ENCODE results near the gene MMGT1.

The MMGT1 gene

DNA sequence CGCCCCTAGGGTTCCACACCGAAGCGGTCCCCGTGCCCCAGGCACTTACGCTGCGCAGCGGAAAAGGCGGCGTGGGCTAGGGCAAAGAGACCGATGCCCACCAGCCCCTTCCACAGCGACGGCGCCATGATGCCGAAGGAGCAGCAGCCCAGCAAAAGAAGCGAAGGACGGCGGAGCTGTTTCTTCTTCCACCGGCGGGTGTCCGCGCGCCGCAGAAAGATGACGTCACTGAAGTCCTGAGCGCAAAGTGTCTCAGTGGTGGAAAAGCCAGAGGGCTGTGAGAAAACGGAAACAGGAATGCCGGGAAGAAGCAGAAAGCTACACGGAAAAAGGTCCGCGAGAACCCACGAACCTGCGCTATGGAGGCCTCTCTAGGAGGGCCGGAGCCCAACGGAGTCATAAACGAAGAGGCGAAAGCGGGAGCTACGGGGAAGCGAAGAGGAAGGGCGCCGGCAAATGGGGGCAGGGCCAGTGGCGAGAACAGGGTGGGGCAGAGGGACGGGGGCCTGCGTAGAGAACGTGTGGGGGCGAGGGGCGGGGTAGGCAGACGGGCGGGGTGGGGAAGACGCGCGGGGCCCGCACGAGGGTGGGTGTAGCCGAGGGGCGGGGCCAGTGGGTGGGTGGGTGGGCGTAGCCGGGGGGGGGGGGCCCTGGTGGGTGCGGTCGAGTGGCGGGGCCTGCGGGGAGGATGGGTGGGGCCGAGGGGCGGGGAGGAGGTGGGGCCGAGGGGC is at the start of gene MMGT1:
TSS of gene MMGT1 (minus strand) at position 441 of the 731 bp plus-strand sequence. CDS start at position 128, 313 bp downstream.
- DNase-seq: peak; percentile 67

DNA sequence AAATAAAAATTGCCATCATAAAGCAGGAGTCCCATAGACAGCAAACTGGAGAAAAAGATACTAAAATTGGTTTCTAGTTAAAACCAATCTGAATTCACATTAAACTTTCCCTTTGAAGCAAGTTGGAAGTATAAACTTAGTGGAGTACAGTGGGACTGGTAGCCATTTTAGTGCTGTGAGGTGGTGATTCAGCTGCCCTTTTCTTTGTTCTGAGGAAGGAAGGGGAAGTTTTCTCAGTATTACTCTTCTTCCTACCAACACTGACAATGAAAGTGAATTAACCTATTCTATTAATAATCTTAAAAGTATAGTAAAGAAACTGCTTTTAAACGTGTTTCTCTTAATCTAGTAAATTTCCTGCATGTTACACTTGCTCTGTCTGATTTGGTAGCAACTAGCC is 48.1 kb upstream of the MMGT1 start:
- no peak for DNase-seq

DNA sequence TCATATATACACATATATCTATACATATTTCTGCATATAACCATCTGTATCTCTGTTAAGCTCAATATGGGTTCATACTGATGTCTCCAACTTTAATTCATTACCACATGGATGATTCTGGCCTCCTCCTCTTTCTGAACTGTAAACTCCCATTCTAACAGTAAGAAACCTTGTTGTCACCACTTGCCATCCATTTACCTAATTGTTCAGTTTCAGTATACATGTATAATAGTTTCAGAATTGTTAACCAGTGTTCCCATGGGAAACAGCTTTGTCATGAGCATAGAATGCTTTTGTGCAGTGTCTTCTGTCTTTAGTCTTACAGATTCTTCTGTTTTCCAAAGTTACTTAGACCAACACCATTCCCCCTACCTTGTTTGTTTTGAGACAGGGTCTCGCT is 47.4 kb upstream of the MMGT1 start:
- DNase-seq: no peak

DNA sequence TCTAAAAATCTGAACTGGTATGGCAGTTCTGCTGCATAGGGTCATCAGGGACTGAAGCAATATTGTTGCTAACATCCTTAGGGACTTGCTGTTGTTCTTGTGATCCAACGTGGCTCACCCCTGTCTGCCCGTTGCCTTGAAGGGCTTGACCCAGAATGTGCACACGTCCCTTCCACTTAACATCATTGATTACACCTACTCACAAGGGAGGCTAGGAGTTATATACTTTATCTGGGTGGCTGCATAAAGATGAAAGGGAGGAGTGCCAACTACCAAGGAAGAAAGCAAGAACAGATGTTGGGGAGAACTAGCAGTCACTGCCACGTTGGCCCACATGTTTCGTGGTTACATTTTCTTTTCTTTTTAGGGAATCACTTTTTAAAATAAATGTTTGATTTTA is 45.4 kb upstream of the MMGT1 start:
- no peak for DNase-seq

DNA sequence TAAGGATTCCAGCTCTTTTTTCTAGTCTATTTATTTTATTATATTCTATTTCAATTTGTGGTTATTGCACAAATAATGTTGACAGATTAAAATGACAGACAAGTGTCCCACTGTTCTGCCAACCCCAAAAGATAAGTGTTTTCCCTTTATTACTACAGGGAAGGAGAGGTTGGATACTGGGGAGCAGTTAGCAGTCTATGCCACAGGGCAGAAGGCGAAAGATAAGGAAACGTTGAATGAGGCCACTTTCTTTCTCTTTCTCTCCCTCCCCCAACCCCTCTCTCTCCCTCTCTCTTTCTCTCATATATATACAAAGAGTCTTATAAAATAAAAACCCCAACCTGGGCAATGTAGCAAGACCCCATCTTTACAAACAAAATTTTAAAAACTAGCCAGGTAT is 43.1 kb upstream of the MMGT1 start:
- DNase-seq: no peak

DNA sequence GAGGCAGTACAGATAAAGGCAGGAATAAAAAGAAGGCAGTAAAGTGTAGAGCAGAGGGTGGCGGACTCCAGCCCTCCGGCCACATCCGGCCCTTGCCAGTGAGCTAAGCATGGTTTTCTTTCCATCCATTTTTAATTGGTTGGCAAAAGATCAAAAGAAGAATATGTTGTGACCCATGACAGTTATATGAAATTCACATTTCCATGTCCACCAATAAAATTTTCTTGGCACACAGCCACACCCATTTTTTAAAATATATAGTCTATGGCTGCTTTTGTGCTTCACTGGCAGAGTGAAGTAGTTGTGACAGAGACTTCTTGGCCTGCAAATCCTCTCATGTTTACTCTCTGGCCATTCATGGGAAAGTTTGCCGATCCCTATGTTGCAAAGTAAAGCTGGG is 41.2 kb upstream of the MMGT1 start:
- no peak for DNase-seq

DNA sequence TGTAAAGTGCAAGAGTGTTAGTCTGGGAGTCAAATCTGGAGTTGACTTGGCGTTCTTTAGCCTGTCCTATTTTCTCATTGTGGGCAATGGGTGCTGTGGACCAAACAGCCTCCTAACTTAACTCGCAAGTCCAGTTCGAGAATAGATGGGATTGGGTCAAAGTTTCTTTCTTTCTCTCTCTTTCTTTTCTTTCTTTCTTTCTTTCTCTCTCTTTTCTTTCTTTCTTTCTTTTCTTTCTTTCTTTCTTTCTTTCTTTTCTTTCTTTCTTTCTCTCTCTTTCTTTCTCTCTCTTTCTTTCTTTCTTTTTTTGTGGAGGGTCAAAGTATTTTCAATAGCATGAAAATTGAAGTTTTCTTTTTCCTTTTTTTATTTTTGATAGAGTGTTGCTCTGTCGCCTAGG is 14.5 kb upstream of the MMGT1 start:
- no peak for DNase-seq

DNA sequence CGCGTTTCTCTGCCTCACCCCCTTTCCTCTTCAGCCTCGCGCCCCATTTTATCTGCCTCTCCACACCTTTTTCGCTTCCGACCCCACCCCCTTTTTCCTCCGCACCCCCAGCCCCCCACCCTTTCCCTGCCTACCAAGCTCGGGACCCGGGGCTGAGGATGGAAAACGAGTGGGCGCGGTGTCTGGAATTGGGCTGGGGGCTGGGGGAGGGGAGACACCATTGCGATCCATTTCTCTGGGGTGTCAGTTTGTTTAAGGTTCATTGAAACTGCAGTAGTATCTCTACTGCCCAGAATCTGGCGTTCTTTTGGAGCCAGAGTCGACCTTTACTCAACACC is 12.2 kb upstream of the MMGT1 start:
- DNase-seq: no peak

DNA sequence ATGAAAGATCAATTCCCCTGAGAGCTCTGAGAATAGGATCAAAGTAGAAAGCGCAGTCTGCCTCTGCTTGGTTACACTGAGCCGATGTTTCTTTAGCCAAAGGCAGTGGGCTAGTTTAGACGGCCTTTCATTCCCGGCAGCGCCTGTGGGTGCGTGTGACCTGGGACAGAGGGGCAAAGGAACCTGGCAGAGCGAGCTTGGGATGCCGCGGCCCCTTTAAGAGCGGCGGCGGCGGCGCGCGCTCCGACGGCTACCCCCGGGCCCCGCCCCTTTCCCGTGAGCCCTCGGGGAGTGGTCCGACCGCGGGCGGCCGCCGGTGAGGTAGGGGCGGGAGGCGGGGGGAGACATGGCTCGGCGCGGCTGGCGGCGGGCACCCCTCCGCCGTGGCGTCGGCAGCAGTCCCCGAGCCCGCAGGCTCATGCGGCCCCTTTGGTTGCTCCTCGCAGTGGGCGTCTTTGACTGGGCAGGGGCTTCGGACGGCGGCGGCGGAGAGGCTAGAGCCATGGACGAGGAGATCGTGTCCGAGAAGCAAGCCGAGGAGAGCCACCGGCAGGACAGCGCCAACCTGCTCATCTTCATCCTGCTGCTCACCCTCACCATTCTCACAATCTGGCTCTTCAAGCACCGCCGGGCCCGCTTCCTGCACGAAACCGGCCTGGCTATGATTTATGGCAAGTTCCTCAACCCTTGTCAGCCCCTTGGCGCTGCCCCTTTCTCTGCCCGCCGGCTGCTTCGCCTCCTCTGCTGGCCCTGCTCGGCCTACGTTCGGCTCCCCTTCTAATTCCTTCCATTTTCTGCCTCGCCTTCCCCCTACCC is 11.6 kb upstream of the MMGT1 start, which contains the start of gene SLC9A6:
TSS of gene SLC9A6 (plus strand) at position 279 of the 816 bp plus-strand sequence. CDS start at position 503, 224 bp downstream.
- peak; percentile 35 for DNase-seq

DNA sequence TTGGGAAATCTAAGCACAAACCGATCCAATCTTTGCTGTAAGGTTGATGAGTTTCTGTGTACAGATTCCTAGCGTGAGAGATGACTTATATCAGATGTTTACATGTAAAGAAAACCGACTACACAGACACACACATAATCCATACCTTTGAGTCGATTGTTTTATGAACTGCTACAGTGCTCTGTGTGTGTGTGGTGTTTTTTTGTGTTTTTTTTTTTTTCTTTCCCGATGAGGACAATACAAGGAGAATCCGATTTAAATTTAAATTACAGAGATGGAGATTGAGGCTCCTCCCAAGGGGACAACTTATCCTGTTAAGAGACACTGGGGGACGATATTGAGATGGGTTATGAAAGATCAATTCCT is 11.0 kb upstream of the MMGT1 start:
- DNase-seq: no peak

DNA sequence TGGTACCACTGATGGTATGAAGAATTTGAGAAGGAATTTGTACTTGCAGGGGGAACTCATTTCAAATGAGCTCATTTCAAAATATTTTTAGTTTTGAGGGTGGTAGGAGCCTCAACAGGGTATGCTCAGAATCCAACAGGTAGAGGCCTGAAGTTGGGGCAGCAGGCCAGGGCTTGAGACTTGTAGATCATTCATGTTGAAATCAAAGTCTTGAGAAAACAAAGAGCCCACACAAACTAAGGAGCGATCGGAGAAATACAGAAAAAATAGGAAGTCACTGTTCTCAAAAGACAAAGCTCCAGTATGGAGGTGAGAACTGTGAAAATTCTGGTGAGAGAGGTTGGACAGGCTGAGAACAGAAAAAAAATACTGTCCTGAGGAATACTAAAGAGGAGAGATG is 10.5 kb upstream of the MMGT1 start:
- DNase-seq: no peak

DNA sequence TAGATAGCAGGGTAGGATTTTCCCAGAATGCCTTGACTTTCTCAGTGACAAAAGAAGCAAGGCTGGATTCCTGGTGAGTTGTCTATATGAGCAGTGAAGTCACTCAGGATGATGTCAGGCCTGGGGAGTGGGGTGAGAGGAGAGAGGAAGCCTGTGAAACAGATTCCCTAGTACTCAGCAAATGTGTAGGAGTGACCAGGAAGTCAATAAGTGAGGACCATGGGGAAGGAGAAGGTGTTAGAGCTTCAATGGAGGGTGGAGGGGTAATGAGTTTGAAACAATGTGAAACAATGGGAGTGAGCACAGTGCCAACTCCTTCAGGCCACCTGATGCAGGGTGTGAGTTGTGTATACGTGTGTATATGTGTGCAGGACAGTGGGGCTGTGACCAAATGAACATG is 9.1 kb upstream of the MMGT1 start:
- no peak for DNase-seq

DNA sequence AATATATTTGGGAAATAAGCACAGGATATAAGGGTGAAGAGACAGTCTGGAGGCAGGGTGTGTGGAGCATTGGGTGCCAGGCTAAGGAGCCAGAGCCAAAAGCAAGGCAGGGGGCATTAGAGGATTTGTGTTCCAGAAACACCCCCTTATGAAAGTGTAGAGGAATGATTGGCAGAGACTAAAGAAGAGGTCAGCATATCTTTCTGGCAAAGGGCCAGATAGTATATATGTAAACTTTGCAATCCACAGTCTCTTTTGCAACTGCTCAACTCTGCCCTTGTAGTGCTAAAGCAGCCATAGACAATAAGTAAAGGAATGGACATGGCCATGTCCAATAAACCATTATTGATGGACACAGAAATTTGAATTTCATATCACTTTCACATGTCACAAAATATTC is 7.9 kb upstream of the MMGT1 start:
- no peak for DNase-seq

DNA sequence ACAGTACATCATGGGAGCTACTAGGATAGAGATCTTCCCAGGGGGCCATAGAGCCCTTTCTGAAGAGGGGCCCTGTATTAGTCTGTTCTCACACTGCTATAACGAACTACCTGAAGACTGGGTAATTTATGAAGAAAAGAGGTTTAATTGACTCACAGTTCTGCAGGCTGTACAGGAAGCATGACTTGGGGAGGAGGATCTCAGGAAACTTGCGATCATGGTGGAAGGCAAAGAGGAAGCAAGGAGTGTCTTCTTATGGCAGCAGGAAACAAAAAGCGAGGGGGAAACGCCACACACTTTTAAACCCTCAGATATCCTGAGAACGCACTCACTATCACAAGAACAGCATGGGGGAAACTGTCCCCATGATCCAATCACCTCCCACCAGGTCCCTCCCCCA is 7.2 kb upstream of the MMGT1 start:
- no peak for DNase-seq

DNA sequence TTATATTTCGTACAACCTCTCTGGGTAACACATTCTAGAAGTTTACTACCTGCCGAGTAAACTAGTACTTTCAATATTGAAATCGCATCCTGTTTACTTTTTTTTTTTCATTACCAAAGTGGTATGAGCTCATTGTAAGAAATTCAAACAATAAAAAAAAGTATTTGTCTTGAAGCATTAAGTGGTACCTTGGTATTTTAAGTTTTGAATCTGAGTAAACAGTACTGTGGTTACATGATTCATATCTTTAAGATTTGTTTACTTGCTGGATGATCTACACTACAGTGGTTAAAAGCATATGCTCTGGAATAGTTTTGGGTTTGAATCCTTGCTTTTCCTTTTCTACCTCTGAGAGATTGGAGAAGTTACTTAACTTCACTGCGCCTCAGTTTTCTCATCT is 3.8 kb upstream of the MMGT1 start:
- DNase-seq: no peak

DNA sequence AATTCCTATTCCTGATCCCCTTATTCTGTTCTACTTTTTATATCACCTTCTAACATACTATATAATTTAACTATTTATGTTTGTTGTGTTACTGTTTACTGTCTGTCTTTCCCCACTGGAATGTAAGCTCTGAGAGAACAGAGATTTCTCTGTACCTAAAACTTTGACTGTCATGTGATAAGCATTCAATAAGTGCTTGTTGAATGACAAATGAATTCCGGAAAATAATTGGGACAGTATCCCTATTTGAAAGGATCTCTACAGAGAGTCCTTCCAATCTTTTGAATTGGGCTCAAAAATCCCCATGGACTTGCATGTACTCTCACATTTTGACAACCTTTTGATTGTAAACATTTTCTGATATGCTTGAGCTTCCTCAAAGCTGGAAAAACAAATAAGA is 1.6 kb upstream of the MMGT1 start:
- no peak for DNase-seq

DNA sequence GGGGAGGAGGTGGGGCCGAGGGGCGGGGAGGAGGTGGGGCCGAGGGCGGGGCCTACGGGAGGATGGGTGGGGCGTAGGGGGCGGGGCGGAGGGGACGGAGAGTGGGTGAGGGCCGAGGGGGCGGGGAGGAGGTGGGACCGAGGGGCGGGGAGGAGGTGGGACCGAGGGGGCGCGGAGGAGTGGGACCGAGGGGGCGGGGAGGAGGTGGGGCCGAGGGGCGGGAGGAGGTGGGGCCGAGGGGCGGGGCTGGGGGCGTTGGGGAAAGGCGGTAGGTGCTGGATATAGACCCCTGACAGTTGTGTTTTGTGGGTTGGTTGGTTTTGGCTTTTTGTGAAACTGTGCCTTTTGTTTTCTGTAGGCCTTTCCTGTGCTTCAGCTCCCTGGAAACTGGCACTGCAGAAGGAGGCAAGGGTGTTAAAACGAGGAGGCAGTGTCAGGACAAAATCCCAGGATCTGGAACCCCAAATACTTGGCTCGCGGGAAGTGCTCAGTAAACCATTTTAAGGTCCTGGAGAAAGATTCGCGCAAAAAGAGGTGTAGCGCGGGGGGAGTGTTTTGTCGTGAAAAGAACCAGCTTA is 580 bp upstream of the MMGT1 start:
- DNase-seq: peak; percentile 5

DNA sequence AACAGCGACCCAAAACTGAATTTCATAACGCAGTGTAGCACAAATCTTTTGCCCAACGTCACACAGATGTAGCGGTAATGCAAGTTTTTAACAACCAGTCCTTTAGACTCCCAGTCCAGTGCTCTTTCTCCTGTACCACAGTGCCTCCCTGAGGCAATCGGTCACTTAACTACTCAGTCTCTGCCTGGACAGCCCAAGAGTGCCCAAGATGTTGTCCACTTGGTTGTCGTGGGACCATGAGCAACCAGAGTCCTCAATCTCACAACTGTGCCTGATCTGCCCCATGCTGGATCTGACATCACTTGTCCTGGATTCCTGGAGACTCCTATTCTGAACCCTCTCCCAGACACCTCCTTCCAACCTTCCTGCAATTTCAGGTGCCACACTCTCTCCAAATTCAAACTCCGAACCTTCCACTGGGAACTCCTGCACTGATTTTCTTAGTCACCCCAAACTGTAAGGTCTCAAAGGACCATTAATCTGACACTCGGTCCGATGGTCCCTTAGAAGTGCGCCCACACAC is 702 bp downstream of the MMGT1 start:
- DNase-seq: peak; percentile 3

DNA sequence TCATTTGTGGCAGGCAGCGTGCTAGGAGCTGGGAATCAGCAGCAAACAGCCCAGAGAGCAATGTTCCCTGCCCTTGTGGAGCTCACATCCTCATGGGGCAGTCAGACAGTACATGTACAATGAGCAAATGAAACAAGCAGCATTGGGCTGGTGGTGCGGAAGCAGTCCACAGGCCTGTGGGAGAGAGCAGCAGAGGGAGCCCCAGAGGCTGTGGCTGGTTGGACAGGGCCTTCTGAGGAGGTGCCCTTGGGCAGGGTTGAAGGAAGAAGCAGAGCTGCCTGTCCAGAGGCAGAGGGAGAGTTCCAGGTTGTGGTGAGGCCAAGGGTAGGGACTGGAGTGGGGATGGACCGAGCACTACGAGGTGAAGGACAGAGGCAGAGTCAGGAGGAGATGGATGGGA is 22.5 kb downstream of the MMGT1 start:
- no peak for DNase-seq

DNA sequence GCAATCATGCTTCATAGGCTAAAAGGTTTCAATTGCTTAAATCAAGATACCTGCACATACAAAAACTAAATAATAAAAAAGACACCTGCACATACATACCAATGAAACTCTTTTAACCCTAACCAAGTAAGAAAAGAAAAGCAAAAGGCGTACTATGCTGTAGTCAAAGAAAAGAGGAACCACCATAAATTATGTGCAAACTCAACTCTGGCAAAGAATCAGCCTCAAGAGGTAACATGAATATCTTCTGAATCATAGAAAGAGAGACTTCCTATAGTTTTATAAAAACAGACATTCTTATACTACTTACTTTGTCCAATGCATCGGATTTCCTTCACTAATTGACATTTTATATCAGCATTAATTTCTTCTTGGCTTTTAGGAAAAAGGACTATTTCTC is 29.3 kb downstream of the MMGT1 start:
- DNase-seq: no peak

DNA sequence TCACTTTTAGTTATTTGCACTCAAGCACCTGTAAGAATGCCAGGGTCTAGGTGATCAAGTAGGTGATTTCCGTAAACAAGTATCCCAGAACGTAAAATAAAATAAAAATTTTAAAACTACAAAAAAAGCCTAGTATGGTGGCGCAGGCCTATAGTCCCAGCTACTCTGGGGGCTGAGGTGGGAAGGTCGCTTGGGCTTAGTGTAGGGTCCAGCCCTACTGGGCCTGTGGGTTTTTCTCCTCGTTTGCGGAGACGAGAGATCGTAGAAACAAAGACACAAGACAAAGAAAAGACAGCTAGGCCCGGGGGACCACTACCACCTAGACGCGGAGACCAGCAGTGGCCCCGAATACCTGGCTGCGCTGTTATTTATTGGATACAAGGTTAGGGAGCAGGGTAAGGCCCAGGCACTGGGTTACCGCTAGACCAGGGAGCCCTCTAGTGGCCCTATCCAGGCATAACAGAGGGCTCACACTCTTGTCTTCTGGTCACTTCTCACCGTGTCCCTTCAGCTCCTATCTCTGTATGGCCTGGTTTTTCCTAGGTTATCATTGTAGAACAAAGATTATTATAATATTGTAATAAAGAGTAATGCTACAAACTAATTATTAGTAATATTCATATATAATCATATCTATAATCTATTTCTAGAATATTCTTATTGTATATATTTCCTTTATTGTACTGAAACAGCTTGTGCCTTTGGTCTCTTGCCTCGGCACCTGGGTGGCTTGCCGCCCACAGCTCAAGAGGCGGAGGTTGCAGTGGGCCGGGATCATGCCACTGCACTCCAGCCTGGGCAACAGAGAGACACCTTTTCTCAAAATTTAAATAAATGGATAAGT is 41.9 kb downstream of the MMGT1 start:
- DNase-seq: no peak

DNA sequence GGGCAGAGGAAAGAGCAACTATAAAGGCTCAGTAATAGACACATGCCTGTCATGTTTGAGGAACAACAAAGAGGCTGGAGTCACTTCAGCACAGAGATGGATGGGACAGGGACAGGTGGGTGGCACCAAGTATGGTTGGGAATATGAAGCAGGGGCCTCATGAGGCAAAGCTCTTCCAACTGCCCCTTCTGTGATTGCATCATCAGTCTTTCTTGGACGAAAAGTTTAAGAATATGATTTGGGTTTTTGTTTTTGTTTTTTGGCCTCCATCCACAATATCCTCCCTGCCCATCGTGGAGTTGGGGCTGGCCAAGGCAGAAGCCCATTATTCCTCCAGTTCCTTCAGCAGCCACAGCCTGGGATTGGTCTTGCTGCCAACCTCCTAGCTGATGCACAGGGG is 45.9 kb downstream of the MMGT1 start:
- DNase-seq: no peak

DNA sequence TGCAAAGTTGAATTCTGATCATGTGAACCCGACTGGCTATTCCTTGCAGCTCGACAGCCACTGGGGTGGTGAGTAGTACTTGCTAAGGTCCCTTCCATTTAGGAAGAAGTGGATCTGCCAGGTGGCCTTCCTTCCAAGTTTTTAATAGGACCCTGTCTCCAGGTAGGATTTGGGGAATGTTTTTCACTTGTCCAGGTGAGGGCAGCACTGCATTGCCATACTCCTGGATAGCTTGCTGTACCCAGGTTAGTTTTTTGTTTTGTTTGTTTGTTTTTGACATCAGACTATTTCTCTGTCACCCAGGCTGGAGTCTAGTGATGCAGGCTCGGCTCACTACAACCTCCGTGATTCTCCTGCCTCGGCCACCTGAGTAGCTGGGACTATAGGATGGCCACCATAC is 50.4 kb downstream of the MMGT1 start:
- no peak for DNase-seq
